Mucosa of stomach (tissue), 1 donor: Measurements from ENCODE around the gene PTPN2.

Experiments used
- H3K27me3 ChIP-seq: one replicate; pipeline ENCODE4 v1.7.0; 2013; ENCODE audit warnings: mild to moderate bottlenecking, low read length; ENCODE audit not compliant: control insufficient read depth, insufficient read depth
- H3K36me3 ChIP-seq: one replicate; pipeline ENCODE4 v1.7.0; 2013; ENCODE audit warnings: low read length; ENCODE audit not compliant: control insufficient read depth, insufficient read depth
- H3K4me1 ChIP-seq: one replicate; pipeline ENCODE4 v1.7.0; 2013; ENCODE audit warnings: mild to moderate bottlenecking, low read length; ENCODE audit not compliant: control insufficient read depth, insufficient read depth
- H3K4me3 ChIP-seq: one replicate; pipeline ENCODE4 v1.7.0; 2013; ENCODE audit warnings: low read length
- H3K9ac ChIP-seq: one replicate; pipeline ENCODE4 v1.7.0; 2013; ENCODE audit warnings: mild to moderate bottlenecking, low read length, moderate library complexity
- H3K9me3 ChIP-seq: one replicate; pipeline ENCODE4 v1.7.0; 2013; ENCODE audit warnings: mild to moderate bottlenecking, low read length, moderate library complexity; ENCODE audit not compliant: control insufficient read depth
- donor health status: Pancreatic carcinoma.

PTPN2 gene

DNA sequence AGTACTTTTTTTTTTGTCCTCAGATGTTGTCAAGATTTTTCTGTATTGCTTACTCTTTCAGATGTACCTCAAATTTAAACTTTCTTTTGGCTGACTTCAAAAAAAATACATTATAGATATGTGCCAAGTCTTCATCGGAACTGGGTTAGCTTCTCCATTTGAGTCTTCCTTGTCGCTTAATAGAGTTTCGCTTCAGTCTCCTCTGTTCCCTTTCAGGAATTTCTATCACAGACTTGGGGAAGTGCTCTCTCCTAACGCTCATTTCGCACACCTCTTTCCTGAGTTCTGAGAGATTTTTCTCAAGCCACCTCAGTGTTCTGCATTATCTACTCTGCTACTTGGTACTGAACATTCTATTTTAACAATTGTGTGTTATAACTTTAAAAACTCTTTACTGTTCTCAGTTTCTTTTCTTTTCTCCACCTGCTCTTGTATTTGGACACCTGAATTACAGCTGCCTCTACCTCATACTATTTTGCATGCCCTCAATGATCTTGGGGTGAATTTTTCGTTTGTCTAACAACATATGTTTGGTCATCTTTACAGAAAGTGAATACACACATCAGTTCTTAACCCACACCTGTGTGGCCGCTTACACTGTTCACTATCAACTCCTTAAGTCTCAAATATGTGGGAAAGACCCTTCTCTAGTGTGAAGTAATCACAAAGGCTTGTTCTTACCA, 16.5 kb downstream of the PTPN2 start:
- no peak overlapping the region for H3K4me3 ChIP-seq
- H3K27me3 ChIP-seq, result no peaks in the 10 kb centered on the region
- no peak overlapping the region for H3K9ac ChIP-seq
- no peaks in the 10 kb centered on the region for H3K36me3 ChIP-seq
- no peaks in the 10 kb centered on the region for H3K9me3 ChIP-seq
- peaks cover 5% of the 10 kb centered on the region for H3K4me1 ChIP-seq

GRCh38 chr18:12863687-12864216, 20.3 kb downstream of the PTPN2 start:
- Histone ChIP-seq H3K9ac (no peak overlapping the region), H3K9me3 (no peaks in the 10 kb centered on the region), H3K27me3 (no peaks in the 10 kb centered on the region), H3K36me3 (no peaks in the 10 kb centered on the region), H3K4me3 (no peak overlapping the region), H3K4me1 (peaks cover 7% of the 10 kb centered on the region)

- H3K9ac ChIP-seq, result no peak overlapping the region
- no peaks in the 10 kb centered on the region for H3K36me3 ChIP-seq
- H3K4me1 ChIP-seq, result peaks cover 7% of the 10 kb centered on the region
- no peaks in the 10 kb centered on the region for H3K9me3 ChIP-seq
- H3K4me3 ChIP-seq, result no peak overlapping the region
- no peaks in the 10 kb centered on the region for H3K27me3 ChIP-seq
Measured at GRCh38 chr18:12862874-12863482, 21.1 kb downstream of the PTPN2 start.

DNA sequence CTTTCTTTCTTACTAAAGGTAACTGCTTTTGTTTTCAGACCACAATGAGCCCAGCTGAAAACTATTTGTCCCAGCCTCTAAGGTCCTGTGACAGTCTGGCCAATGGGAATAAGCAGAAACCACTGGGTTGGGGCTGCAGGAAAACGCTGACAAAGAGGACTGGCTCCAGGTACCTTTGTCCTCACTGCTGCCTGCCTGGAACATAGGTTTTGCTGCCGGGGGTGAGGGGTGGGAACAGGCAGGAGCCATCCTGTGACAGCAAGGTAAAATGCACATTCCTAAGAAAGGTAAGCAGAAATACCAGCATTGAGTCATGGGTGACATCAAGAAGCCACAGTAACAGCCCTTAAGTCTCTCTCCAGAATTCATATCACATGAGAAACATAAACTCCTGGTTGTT, 21.6 kb downstream of the PTPN2 start:
- Histone ChIP-seq H3K36me3 (no peaks in the 10 kb centered on the region), H3K4me1 (peaks cover 7% of the 10 kb centered on the region), H3K9ac (no peak overlapping the region), H3K27me3 (no peaks in the 10 kb centered on the region), H3K4me3 (no peak overlapping the region), H3K9me3 (no peaks in the 10 kb centered on the region)

DNA sequence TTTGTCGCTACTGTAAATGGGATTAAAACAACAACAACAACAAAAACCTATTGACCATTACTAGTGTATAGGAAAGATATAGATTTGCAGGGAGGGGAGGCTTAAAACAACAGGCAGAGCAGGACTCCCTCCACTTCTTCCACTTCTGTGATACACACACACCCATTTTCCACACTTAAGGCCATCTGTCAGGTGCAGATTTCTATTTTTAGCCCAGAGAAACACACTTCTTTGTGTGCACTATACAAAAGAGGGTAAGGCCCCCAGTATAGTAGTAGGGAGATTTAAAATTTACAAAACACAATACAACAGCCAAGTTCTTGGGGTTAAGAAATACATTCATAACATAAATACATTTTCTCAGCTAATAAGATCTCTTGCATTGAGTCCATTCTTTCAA, 22.4 kb downstream of the PTPN2 start:
- no peaks in the 10 kb centered on the region for H3K9me3 ChIP-seq
- no peaks in the 10 kb centered on the region for H3K27me3 ChIP-seq
- H3K4me3 ChIP-seq, result no peak overlapping the region
- no peak overlapping the region for H3K9ac ChIP-seq
- peaks cover 7% of the 10 kb centered on the region for H3K4me1 ChIP-seq
- H3K36me3 ChIP-seq, result no peaks in the 10 kb centered on the region

GRCh38 chr18:12860530-12860929, 23.5 kb downstream of the PTPN2 start:
- Histone ChIP-seq H3K4me1 (peaks cover 7% of the 10 kb centered on the region), H3K9me3 (no peaks in the 10 kb centered on the region)

GRCh38 chr18:12858991-12859390, 25.0 kb downstream of the PTPN2 start:
- Histone ChIP-seq H3K9me3 (no peaks in the 10 kb centered on the region), H3K36me3 (no peaks in the 10 kb centered on the region), H3K27me3 (no peaks in the 10 kb centered on the region), H3K4me3 (no peak overlapping the region), H3K4me1 (peaks cover 7% of the 10 kb centered on the region), H3K9ac (no peak overlapping the region)

More at GRCh38 chr18:12860530-12860929, 23.5 kb downstream of the PTPN2 start:
- Histone ChIP-seq H3K27me3 (no peaks in the 10 kb centered on the region), H3K36me3 (no peaks in the 10 kb centered on the region), H3K4me3 (no peak overlapping the region), H3K9ac (no peak overlapping the region)

GRCh38 chr18:12857991-12858544, 26.0 kb downstream of the PTPN2 start:
- Histone ChIP-seq H3K9ac (no peak overlapping the region), H3K27me3 (no peaks in the 10 kb centered on the region), H3K4me3 (no peak overlapping the region), H3K9me3 (no peaks in the 10 kb centered on the region), H3K36me3 (no peaks in the 10 kb centered on the region), H3K4me1 (peaks cover 4% of the 10 kb centered on the region)

DNA sequence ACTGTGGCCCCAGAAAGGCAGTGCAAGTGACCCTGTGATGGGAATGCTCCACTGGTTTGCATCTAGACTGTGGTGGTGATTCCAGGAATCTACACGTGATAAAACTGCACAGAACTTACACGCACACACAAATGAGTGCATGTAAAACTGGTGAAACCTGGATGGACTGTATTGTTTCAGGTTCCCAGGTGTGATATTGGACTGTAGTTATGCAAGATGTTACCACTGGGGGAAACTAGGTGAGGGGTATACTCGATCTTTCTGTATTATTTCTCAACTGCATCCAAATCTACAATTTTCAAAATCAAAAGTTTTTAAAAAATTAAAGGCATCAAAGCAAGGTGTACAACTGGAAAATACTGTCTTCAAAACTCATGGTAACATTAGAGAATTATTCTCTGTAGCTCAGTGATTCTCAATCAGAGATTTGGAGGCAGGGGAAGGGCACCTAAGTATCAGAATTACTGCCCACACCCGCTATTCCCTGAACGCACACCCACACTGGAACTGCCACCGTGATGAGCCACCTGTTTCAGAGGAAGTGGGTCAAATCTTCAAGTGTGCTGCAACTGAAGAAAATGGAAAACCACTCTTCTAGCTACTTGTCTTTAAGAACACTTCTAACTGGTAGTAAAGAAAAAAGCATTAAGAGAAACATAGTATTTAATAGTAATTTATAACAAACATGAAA, 26.7 kb downstream of the PTPN2 start:
- no peak overlapping the region for H3K9ac ChIP-seq

DNA sequence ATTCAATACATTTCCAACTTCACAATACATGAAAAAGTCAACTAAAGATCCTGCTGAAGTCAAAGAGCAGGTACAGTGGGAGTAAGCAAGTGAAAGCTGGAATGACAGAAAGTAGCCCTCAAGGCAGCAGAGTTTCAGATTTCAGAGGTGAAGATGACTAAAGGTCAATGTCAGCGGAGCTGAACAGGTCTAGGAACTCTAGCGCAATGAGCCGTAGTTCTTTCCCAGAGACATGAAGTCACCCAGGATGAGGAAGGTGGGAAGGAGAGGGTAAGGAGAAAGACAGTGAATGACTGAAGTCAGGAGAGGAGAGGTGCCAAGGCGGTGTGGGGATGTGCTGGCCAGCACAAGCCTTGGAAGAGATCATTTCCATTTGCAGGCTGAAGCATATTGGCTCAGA, 28.1 kb downstream of the PTPN2 start:
- Histone ChIP-seq H3K9me3 (no peaks in the 10 kb centered on the region), H3K36me3 (no peaks in the 10 kb centered on the region), H3K4me1 (no peaks in the 10 kb centered on the region), H3K9ac (no peak overlapping the region), H3K4me3 (no peak overlapping the region), H3K27me3 (no peaks in the 10 kb centered on the region)

More for the DNA sequence above, 26.7 kb downstream of the PTPN2 start:
- no peaks in the 10 kb centered on the region for H3K9me3 ChIP-seq
- no peaks in the 10 kb centered on the region for H3K4me1 ChIP-seq
- H3K27me3 ChIP-seq, result no peaks in the 10 kb centered on the region
- no peaks in the 10 kb centered on the region for H3K36me3 ChIP-seq
- H3K4me3 ChIP-seq, result no peak overlapping the region

GRCh38 chr18:12852566-12853315, 31.3 kb downstream of the PTPN2 start:
- Histone ChIP-seq H3K9me3 (no peaks in the 10 kb centered on the region), H3K9ac (no peak overlapping the region), H3K27me3 (no peaks in the 10 kb centered on the region), H3K4me1 (no peaks in the 10 kb centered on the region), H3K4me3 (no peak overlapping the region), H3K36me3 (no peaks in the 10 kb centered on the region)
